B cell (primary cell): ENCODE data around the gene DNAJB6. TPM values are rescaled to one million over a fixed set of nuclear protein-coding genes. Genes with fewer than 3 reads are reported as not detected.

Source experiments
- ATAC-seq: fragments of 200-7000 bp; cut with Tn5 transposase; one replicate; pipeline ENCODE4 v1.10.0; 2021; ENCODE audit warnings: low read depth, mild to moderate bottlenecking, moderate number of reproducible peaks, moderate library complexity
- CTCF ChIA-PET: fragments of 350-600 bp; sonication (Branson Sonifier 250); formaldehyde crosslinking; loops from one replicate; lab custom pipeline; 2021; ENCODE audit warnings: antibody characterized with exemption, inconsistent platforms; lab: Charles Lee
- POLR2A ChIA-PET: fragments of 350-600 bp; sonication (Branson Sonifier 250); formaldehyde crosslinking; loops from one replicate; lab custom pipeline; 2021; ENCODE audit warnings: antibody characterized with exemption; lab: Charles Lee
- DNase-seq: peaks from one replicate; pipeline ENCODE4 v3.0.0; 2013
- H2AFZ ChIP-seq: 2 replicates; pipeline ENCODE4 v1.6.1; 2012; ENCODE audit warnings: mild to moderate bottlenecking, low read depth, low read length; ENCODE audit not compliant: insufficient read depth, poor library complexity, severe bottlenecking
- H3K27ac ChIP-seq, 2 donors: 1 replicate in 1 of 2; 2 replicates in 1 of 2; pipeline ENCODE4 v1.5.1; 2012 to 2013; ENCODE audit warnings: low read length in 2 of 2, mild to moderate bottlenecking in 2 of 2, moderate library complexity in 1 of 2
- H3K27me3 ChIP-seq, 4 experiments: fragments of 200-600 bp in 1 of 4; sonication (generic) in 1 of 4; replicated peaks in 1 of 4; 1 replicate in 2 of 4; 2 replicates in 2 of 4; pipeline versions ENCODE4 v1.6.1 to v1.7.0; 2013 to 2016; ENCODE audit warnings: low read length in 3 of 4, mild to moderate bottlenecking in 2 of 4, mixed read lengths in 1 of 4, moderate library complexity in 1 of 4; ENCODE audit not compliant: insufficient read depth in 4 of 4, control insufficient read depth in 3 of 4; ENCODE audit errors: control extremely low read depth in 1 of 4
- H3K36me3 ChIP-seq, 2 experiments: replicated peaks in 1 of 2; 1 replicate in 1 of 2; 2 replicates in 1 of 2; pipeline versions ENCODE4 v1.6.1 to v1.7.1; 2013; ENCODE audit warnings: low read length in 1 of 2; ENCODE audit not compliant: insufficient read depth in 2 of 2, control insufficient read depth in 1 of 2; ENCODE audit errors: control extremely low read depth in 1 of 2, extremely low read depth in 1 of 2
- H3K4me1 ChIP-seq, 2 donors: fragments of 200-600 bp in 1 of 2; sonication (generic) in 1 of 2; 1 replicate in 1 of 2; 2 replicates in 1 of 2; pipeline versions ENCODE4 v1.5.1 to v1.6.1; 2013 to 2017; ENCODE audit warnings: low read length in 2 of 2; ENCODE audit not compliant: control insufficient read depth in 2 of 2, insufficient read depth in 2 of 2
- H3K4me2 ChIP-seq: replicated peaks from 2 replicates; pipeline ENCODE3; 2012; ENCODE audit warnings: mild to moderate bottlenecking, low read depth, low read length; ENCODE audit not compliant: poor library complexity, severe bottlenecking
- H3K4me3 ChIP-seq, 5 experiments: fragments of 200-600 bp in 1 of 5; sonication (generic) in 1 of 5; 1 replicate in 3 of 5; 2 replicates in 2 of 5; pipeline versions ENCODE4 v1.5.1 to v1.7.0; 2011 to 2016; ENCODE audit warnings: low read length in 4 of 5, mild to moderate bottlenecking in 4 of 5, low read depth in 2 of 5, control low read depth in 1 of 5, moderate library complexity in 1 of 5; ENCODE audit not compliant: insufficient read depth in 1 of 5; ENCODE audit errors: control extremely low read depth in 1 of 5, extremely low read depth in 1 of 5
- H3K79me2 ChIP-seq: fragments of 200-600 bp; sonication (generic); one replicate; pipeline ENCODE4 v1.6.0; 2016; ENCODE audit warnings: low read length; ENCODE audit not compliant: control insufficient read depth, insufficient read depth
- H3K9ac ChIP-seq: fragments of 200-600 bp; sonication (generic); 2 replicates; pipeline ENCODE4 v1.6.1; 2017; ENCODE audit warnings: mild to moderate bottlenecking, low read length, moderate library complexity
- H3K9me3 ChIP-seq, 3 donors: one replicate each; pipeline versions ENCODE4 v1.6.1 to v1.7.1; 2013; ENCODE audit warnings: low read length in 2 of 3; ENCODE audit not compliant: control insufficient read depth in 2 of 3, insufficient read depth in 1 of 3; ENCODE audit errors: control extremely low read depth in 1 of 3
- H4K20me1 ChIP-seq: 2 replicates; pipeline ENCODE4 v1.6.0; 2012; ENCODE audit warnings: mild to moderate bottlenecking, low read length; ENCODE audit not compliant: insufficient read depth, control insufficient read depth, poor library complexity, severe bottlenecking
- H3K27ac Mint-ChIP-seq: one replicate; pipeline ENCODE4 v1.8.0; 2021; ENCODE audit warnings: mixed read lengths
- H3K27me3 Mint-ChIP-seq: one replicate; pipeline ENCODE4 v1.8.0; 2021; ENCODE audit warnings: mixed read lengths
- H3K4me1 Mint-ChIP-seq: one replicate; pipeline ENCODE4 v1.8.0; 2021; ENCODE audit warnings: mixed read lengths
- H3K4me3 Mint-ChIP-seq: one replicate; pipeline ENCODE4 v1.8.0; 2021; ENCODE audit warnings: mixed read lengths
- H3K9me3 Mint-ChIP-seq: one replicate; pipeline ENCODE4 v1.8.0; 2022; ENCODE audit warnings: mixed read lengths; ENCODE audit not compliant: insufficient read depth
- CTCF ChIP-seq: fragments of 200-600 bp; IDR thresholded peaks from one replicate; pipeline ENCODE4 v1.8.0; 2022; ENCODE audit warnings: antibody characterized with exemption, mild to moderate bottlenecking
- EZH2 ChIP-seq: IDR thresholded peaks from 2 replicates; pipeline ENCODE4 v1.6.1; 2012; ENCODE audit warnings: borderline replicate concordance, low read depth, mild to moderate bottlenecking, moderate library complexity, low read length; ENCODE audit not compliant: insufficient read depth, poor library complexity, severe bottlenecking
- WGBS: methylation state at CpG from one replicate; pipeline ENCODE4 v1.1.5; 2013; ENCODE audit warnings: missing lambda C conversion rate; ENCODE audit not compliant: insufficient coverage; 5-methylcytosine and 5-hydroxymethylcytosine counted together
- intact Hi-C: fragments of 100-400 bp; cut with micrococcal nuclease; formaldehyde crosslinking; loops from one replicate; pipeline ENCODE4 v1.10.0; 2022
- polyA plus RNA-seq: library from polyadenylated mRNA; depleted of rRNA; stranded (reverse); fragments of >200 nt; gene quantifications from 2 replicates; pipeline ENCODE4 v1.2.3, GENCODE V29; 2012
- total RNA-seq, 2 donors: library from RNA; stranded (reverse); fragments of 120-200 nt in 1 of 2; gene quantifications; 1 replicate in 1 of 2; 2 replicates in 1 of 2; pipeline versions ENCODE4 v1.2.3 to v1.2.4, GENCODE V29; 2013 to 2022

The DNAJB6 gene
- total and polyA plus RNA-seq, 2 donors (not counting 1 experiment from before 2014, with no cell fraction given), result 22.4 to 116 TPM

- Histone ChIP-seq H3K9me3 (no peaks in the 10 kb centered on the region), H2AFZ (no peak overlapping the region), H3K4me2 (no peak overlapping the region), H3K27ac (no peak overlapping the region), H3K9ac (no peak overlapping the region), H3K36me3 (peaks cover 0 to 31% of the 10 kb centered on the region in 2 experiments), H4K20me1 (peaks cover 30% of the 10 kb centered on the region), H3K79me2 (peaks cover 16% of the 10 kb centered on the region), H3K4me1 (no peaks in the 10 kb centered on the region), H3K27me3 (no peaks in the 10 kb centered on the region), H3K4me3 (no peak overlapping the region)
- WGBS, result 92% methylated on average over 24 of the region's 29 CpGs
- DNase-seq, result no peak
- Mint-ChIP-seq H3K9me3 (no peaks in the 10 kb centered on the region), H3K4me3 (no peak overlapping the region), H3K27me3 (no peaks in the 10 kb centered on the region), H3K4me1 (no peaks in the 10 kb centered on the region), H3K27ac (no peak overlapping the region)
- TF ChIP-seq CTCF, result no peak
- no peak for TF ChIP-seq EZH2
- no peak for ATAC-seq
- ChIA-PET POLR2A (interaction anchor here (0.6 kb wide), 1 partner anchor 56 kb away, joined by 4 read pairs; no protein-coding TSS in a partner anchor), CTCF (no interaction called here)
- intact Hi-C loops, result no loop called here
Observed at GRCh38 chr7:157408258-157409101, 71.7 kb downstream of the DNAJB6 start.

GRCh38 chr7:157409149-157409752 is 72.4 kb downstream of the DNAJB6 start:
- Histone ChIP-seq H3K4me2 (no peak overlapping the region), H3K4me1 (no peaks in the 10 kb centered on the region), H2AFZ (no peak overlapping the region), H3K79me2 (peaks cover 10% of the 10 kb centered on the region), H4K20me1 (peaks cover 27% of the 10 kb centered on the region), H3K9ac (no peak overlapping the region), H3K4me3 (no peak overlapping the region), H3K27ac (no peak overlapping the region), H3K36me3 (peaks cover 0 to 31% of the 10 kb centered on the region in 2 experiments), H3K27me3 (no peaks in the 10 kb centered on the region), H3K9me3 (no peaks in the 10 kb centered on the region)
- 97% methylated on average over 25 of the region's 28 CpGs for WGBS
- POLR2A ChIA-PET, result interaction anchor here (0.6 kb wide), 1 partner anchor 57 kb away, joined by 4 read pairs; no protein-coding TSS in a partner anchor
- no peaks in the 10 kb centered on the region for H3K9me3 Mint-ChIP-seq
- H3K4me3 Mint-ChIP-seq, result no peak overlapping the region
- ATAC-seq (no peak), DNase-seq (no peak)
- CTCF ChIA-PET, result no interaction called here
- H3K4me1 Mint-ChIP-seq, result no peaks in the 10 kb centered on the region
- intact Hi-C loops, result no loop called here
- no peak for TF ChIP-seq EZH2
- TF ChIP-seq CTCF, result no peak
- H3K27ac Mint-ChIP-seq, result no peak overlapping the region
- no peaks in the 10 kb centered on the region for H3K27me3 Mint-ChIP-seq
